OCI-LY7 (cell line): ENCODE data around the gene MAPK12. TPM values are rescaled to one million over a fixed set of nuclear protein-coding genes. Genes with fewer than 3 reads are reported as not detected.

Experiments used
- BruUV-seq: library from RNA; stranded (reverse); fragments of 400-500 nt; replicated peaks from 2 replicates; lab custom pipeline; 2021; lab: Mats Ljungman, UMichigan
- CTCF ChIA-PET: fragments of 300-600 bp; sonication (Branson Sonifier 250); formaldehyde crosslinking; loops from one replicate; lab custom pipeline; 2022; ENCODE audit warnings: antibody characterized with exemption; ENCODE audit not compliant: unreplicated experiment; lab: Charles Lee
- POLR2A ChIA-PET: fragments of 300-600 bp; sonication (Branson Sonifier 250); formaldehyde crosslinking; loops from one replicate; lab custom pipeline; 2022; ENCODE audit warnings: antibody characterized with exemption; lab: Charles Lee
- DNase-seq: peaks from one replicate; pipeline ENCODE4 v3.0.0-alpha.2; 2015; ENCODE audit warnings: low spot score
- H2AFZ ChIP-seq: fragments of 200-600 bp; sonication (generic), shearing (Covaris generic); 2 replicates; pipeline ENCODE4 v1.6.1; 2014; ENCODE audit warnings: mild to moderate bottlenecking, antibody characterized with exemption, low read length, moderate library complexity
- H3K27ac ChIP-seq: fragments of 200-600 bp; sonication (generic); 2 replicates; pipeline ENCODE4 v1.5.1; 2014; ENCODE audit warnings: mixed run types, low read depth, mild to moderate bottlenecking, moderate library complexity, low read length, inconsistent platforms; ENCODE audit not compliant: poor library complexity, severe bottlenecking
- H3K36me3 ChIP-seq: fragments of 200-600 bp; sonication (generic); 2 replicates; pipeline ENCODE4 v1.6.1; 2014; ENCODE audit warnings: mild to moderate bottlenecking, antibody characterized with exemption, low read length, moderate library complexity, mixed read lengths; ENCODE audit not compliant: insufficient read depth
- H3K4me1 ChIP-seq: fragments of 200-600 bp; sonication (generic); 2 replicates; pipeline ENCODE4 v1.5.1; 2014; ENCODE audit warnings: mild to moderate bottlenecking, low read length; ENCODE audit not compliant: insufficient read depth, poor library complexity, severe bottlenecking
- H3K4me2 ChIP-seq: fragments of 200-600 bp; sonication (generic); 2 replicates; pipeline ENCODE4 v1.6.1; 2014; ENCODE audit warnings: mild to moderate bottlenecking, low read length
- H3K4me3 ChIP-seq: fragments of 200-600 bp; sonication (generic); 2 replicates; pipeline ENCODE4 v1.5.1; 2014; ENCODE audit warnings: mild to moderate bottlenecking, low read depth, low read length; ENCODE audit not compliant: poor library complexity, severe bottlenecking
- H3K79me2 ChIP-seq: fragments of 200-600 bp; sonication (generic); 2 replicates; pipeline ENCODE4 v1.6.1; 2016; ENCODE audit warnings: low read depth, mild to moderate bottlenecking, low read length, moderate library complexity, mixed read lengths; ENCODE audit not compliant: insufficient read depth
- H3K9me2 ChIP-seq: fragments of 200-600 bp; sonication (generic); 2 replicates; pipeline ENCODE4 v1.6.1; 2016; ENCODE audit warnings: mild to moderate bottlenecking, low read length, mixed read lengths; ENCODE audit not compliant: insufficient read depth
- H3K9me3 ChIP-seq: fragments of 200-600 bp; sonication (generic); 2 replicates; pipeline ENCODE4 v1.6.1; 2014; ENCODE audit warnings: mild to moderate bottlenecking, mixed run types, low read length, mixed read lengths
- H4K20me1 ChIP-seq: fragments of 200-600 bp; sonication (generic); 2 replicates; pipeline ENCODE4 v1.6.1; 2014; ENCODE audit warnings: mild to moderate bottlenecking, antibody characterized with exemption, low read length, moderate library complexity, mixed read lengths; ENCODE audit not compliant: insufficient read depth
- CTCF ChIP-seq: fragments of 200-600 bp; sonication (generic); conservative IDR thresholded peaks from 2 replicates; pipeline ENCODE4 v1.5.1; 2014; ENCODE audit warnings: mild to moderate bottlenecking, antibody characterized with exemption, low read length, moderate library complexity, mixed read lengths
- EZH2phosphoT487 ChIP-seq: fragments of 200-600 bp; sonication (generic); IDR thresholded peaks from 2 replicates; pipeline ENCODE4 v1.6.1; 2018; ENCODE audit warnings: low read depth, borderline replicate concordance, mild to moderate bottlenecking, mixed run types, antibody characterized with exemption, low read length, moderate library complexity, mixed read lengths
- intact Hi-C: fragments of 100-400 bp; cut with micrococcal nuclease; formaldehyde crosslinking; loops from one replicate; pipeline ENCODE4 v1.10.0; 2022; ENCODE audit not compliant: unreplicated experiment
- total RNA-seq, 2 experiments: library from RNA; depleted of rRNA in 1 of 2; stranded (reverse); fragments of >200 nt in 1 of 2; shearing (Covaris generic) in 1 of 2; gene quantifications; 2 replicates each; pipeline ENCODE4 v1.2.3, GENCODE V29; 2014 to 2022

Gene MAPK12
- total RNA-seq, 2 experiments from 2014 or later = 84.9 to 93.6 TPM

- CTCF ChIA-PET = no interaction called here
- POLR2A ChIA-PET = no interaction called here
These were observed 43.8 kb downstream of the MAPK12 start for GRCh38 chr22:50217543-50218152.

GRCh38 chr22:50216684-50217520 is 44.6 kb downstream of the MAPK12 start:
- POLR2A ChIA-PET = no interaction called here
- Histone ChIP-seq H3K4me1 (no peaks in the 10 kb centered on the region), H3K36me3 (peaks cover 98% of the 10 kb centered on the region), H3K9me2 (no peaks in the 10 kb centered on the region), H3K79me2 (no peaks in the 10 kb centered on the region), H3K9me3 (no peaks in the 10 kb centered on the region), H4K20me1 (no peaks in the 10 kb centered on the region), H2AFZ (no peak overlapping the region), H3K27ac (no peak overlapping the region), H3K4me3 (no peak overlapping the region), H3K4me2 (no peak overlapping the region)
- intact Hi-C loops = no loop called here
- BruUV-seq = no TSS peak
- no peak for DNase-seq
- no peak for TF ChIP-seq EZH2phosphoT487
- no peak for TF ChIP-seq CTCF
- CTCF ChIA-PET = no interaction called here

More at GRCh38 chr22:50217543-50218152, 43.8 kb downstream of the MAPK12 start:
- intact Hi-C loops = no loop called here
- DNase-seq = no peak
- Histone ChIP-seq H3K9me3 (no peaks in the 10 kb centered on the region), H3K36me3 (peaks cover 98% of the 10 kb centered on the region), H3K9me2 (no peaks in the 10 kb centered on the region), H3K4me3 (no peak overlapping the region), H3K4me2 (no peak overlapping the region), H3K4me1 (no peaks in the 10 kb centered on the region), H3K79me2 (no peaks in the 10 kb centered on the region), H3K27ac (no peak overlapping the region), H2AFZ (no peak overlapping the region), H4K20me1 (no peaks in the 10 kb centered on the region)
- no TSS peak for BruUV-seq
- TF ChIP-seq EZH2phosphoT487 = no peak
- no peak for TF ChIP-seq CTCF
